ENCODE measurements around the gene LGALS13.

Gene LGALS13

DNA sequence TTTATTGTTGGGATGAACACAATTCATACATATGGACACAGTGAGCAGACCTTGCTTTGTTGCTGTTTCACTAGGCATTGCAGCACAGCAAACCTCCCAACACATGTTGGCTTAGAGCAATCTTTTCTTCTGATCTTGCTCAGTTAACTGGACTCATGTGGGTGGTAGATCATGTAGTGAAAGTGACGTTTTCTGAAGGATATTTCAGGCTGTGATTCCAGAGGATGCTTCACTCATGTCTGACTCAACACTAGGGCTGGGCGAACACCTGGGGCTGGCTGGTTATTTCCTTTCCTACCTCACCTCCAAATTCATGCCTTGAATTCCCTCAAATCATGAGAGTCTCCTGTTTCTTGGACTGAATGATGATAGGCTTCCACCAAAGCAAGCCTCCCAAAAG, 14.3 kb upstream of the LGALS13 start:
- no peak overlapping the region for H3K27ac ChIP-seq
- TF ChIP-seq, protein P1, sequence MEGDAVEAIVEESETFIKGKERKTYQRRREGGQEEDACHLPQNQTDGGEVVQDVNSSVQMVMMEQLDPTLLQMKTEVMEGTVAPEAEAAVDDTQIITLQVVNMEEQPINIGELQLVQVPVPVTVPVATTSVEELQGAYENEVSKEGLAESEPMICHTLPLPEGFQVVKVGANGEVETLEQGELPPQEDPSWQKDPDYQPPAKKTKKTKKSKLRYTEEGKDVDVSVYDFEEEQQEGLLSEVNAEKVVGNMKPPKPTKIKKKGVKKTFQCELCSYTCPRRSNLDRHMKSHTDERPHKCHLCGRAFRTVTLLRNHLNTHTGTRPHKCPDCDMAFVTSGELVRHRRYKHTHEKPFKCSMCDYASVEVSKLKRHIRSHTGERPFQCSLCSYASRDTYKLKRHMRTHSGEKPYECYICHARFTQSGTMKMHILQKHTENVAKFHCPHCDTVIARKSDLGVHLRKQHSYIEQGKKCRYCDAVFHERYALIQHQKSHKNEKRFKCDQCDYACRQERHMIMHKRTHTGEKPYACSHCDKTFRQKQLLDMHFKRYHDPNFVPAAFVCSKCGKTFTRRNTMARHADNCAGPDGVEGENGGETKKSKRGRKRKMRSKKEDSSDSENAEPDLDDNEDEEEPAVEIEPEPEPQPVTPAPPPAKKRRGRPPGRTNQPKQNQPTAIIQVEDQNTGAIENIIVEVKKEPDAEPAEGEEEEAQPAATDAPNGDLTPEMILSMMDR (conservative IDR thresholded peaks at IDR 0.05; ENCODE audit: low read depth): no peak
- DNase-seq (ENCODE audit: low spot score): no peak
- POLR2A ChIA-PET (ENCODE audit: low non-redundant PET): no interaction called here
- CTCF ChIA-PET: no interaction called here

DNA sequence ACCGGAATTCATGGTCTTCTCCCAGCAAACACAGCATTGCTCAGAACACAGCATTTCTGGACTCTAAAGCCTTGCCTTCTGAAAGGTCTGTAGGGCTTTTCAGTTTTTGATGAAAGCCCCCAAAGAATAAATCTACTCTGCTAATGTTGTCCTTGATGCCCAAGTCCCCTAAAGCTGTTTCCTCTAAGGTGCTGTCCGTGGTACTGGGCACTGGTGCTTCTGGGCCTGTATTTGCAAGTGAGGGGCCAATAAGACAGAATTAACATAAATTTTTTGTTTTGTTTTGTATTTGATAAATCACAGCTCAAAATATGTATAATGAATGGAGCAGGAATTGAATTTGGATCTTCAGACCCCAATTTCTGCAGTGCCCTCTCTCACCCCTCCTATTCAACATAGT, 12.1 kb upstream of the LGALS13 start:
- POLR2A ChIA-PET (ENCODE audit: low non-redundant PET): interaction anchor here (0.6 kb wide), 1 partner anchor 113 kb away, joined by 5 read pairs; no protein-coding TSS in a partner anchor
- DNase-seq (ENCODE audit: low spot score): no peak
- no peak overlapping the region for H3K27ac ChIP-seq
- TF ChIP-seq, protein P1 (conservative IDR thresholded peaks at IDR 0.05; ENCODE audit: low read depth): no peak
- CTCF ChIA-PET: no interaction called here

DNA sequence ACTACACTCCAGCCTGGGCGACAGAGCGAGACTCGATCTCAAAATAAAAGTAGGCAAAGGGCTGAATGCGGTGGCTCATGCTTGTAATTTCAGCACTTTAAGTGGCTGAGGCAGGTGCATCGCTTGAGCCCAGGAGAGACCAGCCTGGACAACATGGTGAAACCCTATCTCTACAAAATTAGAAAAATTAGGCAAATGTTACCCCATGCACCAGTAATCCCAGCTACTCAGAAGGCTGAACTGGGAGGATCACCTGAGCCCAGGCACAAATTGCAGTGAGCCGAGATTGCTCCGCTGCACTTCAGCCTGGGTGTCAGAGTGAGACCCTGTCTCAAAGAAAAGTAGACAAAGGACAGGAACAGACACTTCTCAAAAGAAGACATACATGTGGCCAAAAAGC, 9.9 kb upstream of the LGALS13 start:
- DNase-seq (ENCODE audit: low spot score): no peak
- ChIA-PET POLR2A (ENCODE audit: low non-redundant PET) (no interaction called here), CTCF (no interaction called here)
- no peak overlapping the region for H3K27ac ChIP-seq
- TF ChIP-seq, protein P1 (conservative IDR thresholded peaks at IDR 0.05; ENCODE audit: low read depth): no peak

DNA sequence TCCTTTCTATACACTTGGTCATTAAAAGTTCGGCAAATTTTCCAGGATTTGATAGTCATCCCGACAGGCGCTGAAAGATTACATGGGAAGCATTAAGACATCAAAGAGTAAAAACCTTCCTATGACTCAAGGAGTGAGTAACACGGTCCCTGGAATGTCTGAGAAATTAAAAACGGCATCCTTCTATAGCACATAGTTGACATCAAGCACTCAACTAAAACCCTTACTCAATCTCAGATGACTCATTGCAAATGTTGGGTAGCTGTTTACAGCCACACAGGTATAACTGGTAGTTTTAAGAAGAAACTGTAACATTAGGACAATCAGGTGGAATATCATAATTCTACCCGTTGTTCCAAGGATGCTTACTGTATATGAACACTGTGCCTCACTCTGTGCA, 6.4 kb upstream of the LGALS13 start:
- ChIA-PET POLR2A (ENCODE audit: low non-redundant PET) (no interaction called here), CTCF (no interaction called here)
- TF ChIP-seq, protein P1 (conservative IDR thresholded peaks at IDR 0.05; ENCODE audit: low read depth): no peak
- H3K27ac ChIP-seq: no peak overlapping the region
- peak; percentile 12 for DNase-seq (ENCODE audit: low spot score)

DNA sequence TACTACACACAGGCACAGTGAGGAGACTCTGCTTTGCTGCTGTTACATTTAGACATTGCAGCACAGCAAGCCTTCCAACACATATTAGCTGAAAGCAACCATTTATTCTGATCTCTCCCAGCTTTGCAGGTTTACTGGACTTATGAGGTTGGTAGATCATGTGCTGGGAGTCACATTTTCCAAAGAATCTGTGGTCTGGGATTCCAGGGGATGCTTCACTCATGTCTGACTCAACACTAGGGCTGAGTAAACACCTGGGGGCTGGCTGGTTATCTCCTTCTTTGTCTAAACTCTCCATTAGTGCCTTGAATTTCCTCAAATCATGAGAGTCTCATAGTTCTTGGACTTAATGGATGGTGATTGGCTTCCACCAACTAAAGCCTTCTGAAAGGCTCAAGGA, 5.4 kb upstream of the LGALS13 start:
- TF ChIP-seq, protein P1 (conservative IDR thresholded peaks at IDR 0.05; ENCODE audit: low read depth): no peak
- POLR2A ChIA-PET (ENCODE audit: low non-redundant PET): no interaction called here
- CTCF ChIA-PET: interaction anchor here (0.9 kb wide), 1 partner anchor 8 kb away, joined by 5 read pairs; no protein-coding TSS in a partner anchor
- no peak for DNase-seq (ENCODE audit: low spot score)
- no peak overlapping the region for H3K27ac ChIP-seq

DNA sequence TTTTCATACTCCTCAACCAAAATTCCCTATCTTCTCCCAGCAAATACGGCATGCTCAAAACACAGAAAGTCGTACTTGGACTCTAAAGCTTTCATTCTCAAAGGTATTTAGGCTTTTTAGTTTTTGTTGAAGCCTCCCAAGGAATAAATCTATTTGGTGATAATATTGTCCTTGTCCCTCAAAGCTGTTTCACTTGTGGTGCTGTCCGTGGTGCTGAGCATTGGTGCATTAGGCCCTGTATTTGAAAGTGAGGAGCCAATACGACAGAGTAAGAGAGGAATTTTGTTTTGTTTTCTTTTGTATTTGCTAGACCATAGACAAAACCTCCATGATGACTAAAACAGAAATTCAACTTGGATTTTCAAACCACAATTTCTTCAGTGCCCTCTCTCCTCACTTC, 3.2 kb upstream of the LGALS13 start:
- CTCF ChIA-PET: interaction anchor here (0.6 kb wide), 1 partner anchor 622 kb away, joined by 3 read pairs; no protein-coding TSS in a partner anchor
- DNase-seq (ENCODE audit: low spot score): peak; percentile 16

More for the DNA sequence above, 3.2 kb upstream of the LGALS13 start:
- POLR2A ChIA-PET (ENCODE audit: low non-redundant PET): no interaction called here
- TF ChIP-seq, protein P1 (conservative IDR thresholded peaks at IDR 0.05; ENCODE audit: low read depth): no peak
- no peak overlapping the region for H3K27ac ChIP-seq

Data from RWPE1 (cell line).